ENCODE measurements around the gene CORO7.

DNA sequence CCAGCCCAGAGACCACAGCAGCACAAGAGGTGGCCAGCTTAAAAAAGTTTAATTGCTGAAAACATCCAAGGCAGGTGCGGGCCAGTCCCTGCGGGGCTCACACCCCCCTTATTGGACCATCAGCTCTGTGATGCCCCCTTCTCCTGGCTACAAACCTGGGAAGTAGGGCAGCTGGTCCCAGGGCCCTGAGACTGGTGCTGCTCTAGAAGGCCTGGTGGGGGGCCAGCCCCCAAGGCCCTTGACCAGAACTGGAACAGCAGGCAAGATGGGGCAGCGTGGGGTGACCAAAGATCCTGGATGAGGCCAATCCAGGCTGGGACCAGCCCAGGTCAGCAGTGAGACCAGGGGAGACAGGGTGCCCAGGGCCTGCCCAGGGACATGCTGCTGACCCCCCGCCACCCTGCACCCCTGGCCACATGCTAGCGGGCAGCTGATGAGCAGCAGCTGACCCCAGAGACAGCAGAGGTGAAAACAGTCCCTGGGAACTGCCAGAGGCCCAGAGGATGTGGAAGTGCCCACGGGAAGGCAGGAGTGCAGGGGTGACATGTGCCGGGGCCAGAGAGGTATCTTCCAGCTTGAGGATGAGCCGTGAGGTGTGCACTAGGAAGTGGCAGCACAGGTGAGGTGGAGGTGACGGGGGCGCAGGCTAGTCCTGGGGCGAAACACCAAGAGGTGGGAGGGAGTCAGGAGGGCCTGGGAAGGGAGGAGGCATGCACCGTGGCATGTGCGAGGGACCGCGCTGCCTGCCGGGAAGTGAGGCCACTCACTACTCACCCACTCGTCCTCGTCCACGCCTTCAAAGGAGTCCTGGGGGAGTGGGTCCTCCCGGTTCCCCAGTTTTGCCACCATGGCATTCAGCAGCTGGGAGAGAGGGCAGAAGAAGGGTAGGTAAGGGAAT, 61.6 kb downstream of the CORO7 start:
- TF ChIP-seq, protein P1, sequence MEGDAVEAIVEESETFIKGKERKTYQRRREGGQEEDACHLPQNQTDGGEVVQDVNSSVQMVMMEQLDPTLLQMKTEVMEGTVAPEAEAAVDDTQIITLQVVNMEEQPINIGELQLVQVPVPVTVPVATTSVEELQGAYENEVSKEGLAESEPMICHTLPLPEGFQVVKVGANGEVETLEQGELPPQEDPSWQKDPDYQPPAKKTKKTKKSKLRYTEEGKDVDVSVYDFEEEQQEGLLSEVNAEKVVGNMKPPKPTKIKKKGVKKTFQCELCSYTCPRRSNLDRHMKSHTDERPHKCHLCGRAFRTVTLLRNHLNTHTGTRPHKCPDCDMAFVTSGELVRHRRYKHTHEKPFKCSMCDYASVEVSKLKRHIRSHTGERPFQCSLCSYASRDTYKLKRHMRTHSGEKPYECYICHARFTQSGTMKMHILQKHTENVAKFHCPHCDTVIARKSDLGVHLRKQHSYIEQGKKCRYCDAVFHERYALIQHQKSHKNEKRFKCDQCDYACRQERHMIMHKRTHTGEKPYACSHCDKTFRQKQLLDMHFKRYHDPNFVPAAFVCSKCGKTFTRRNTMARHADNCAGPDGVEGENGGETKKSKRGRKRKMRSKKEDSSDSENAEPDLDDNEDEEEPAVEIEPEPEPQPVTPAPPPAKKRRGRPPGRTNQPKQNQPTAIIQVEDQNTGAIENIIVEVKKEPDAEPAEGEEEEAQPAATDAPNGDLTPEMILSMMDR (conservative IDR thresholded peaks at IDR 0.05) = no peak
- TF ChIP-seq ZFX (IDR thresholded peaks at IDR 0.05) = no peak
